ENCODE measurements around the gene DENND1B.

The DENND1B gene

DNA sequence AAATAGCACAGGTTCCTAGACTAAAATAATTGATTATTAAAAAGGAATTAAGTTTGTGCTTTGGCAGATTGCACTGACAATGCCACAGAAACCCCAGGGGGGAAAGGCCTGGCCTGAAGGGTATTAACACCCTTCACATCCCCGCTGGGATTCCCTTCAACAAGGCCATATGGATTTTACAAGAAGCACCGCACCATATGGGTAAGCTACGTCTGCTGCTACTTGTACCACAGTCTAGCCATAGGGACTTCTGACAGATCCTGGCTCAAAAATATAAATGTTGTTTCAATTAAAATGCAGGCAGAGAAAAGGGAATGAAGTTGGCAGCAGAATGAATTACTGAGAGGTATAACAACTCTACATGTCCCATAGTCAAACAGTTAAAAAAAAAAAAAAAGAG, 101.0 kb downstream of the DENND1B start:
- no peak for TF ChIP-seq Cebpa-rat (IDR thresholded peaks at IDR 0.05)
- Histone ChIP-seq H3K9ac (no peak overlapping the region), H3K4me2 (no peak overlapping the region), H3K27me3 (no peaks in the 10 kb centered on the region), H3K9me3 (replicated peaks in 1 of 11) (no peaks in the 10 kb centered on the region), H3K27ac (no peak overlapping the region), H4K20me1 (no peaks in the 10 kb centered on the region; a peak in 1 of 22 replicates), H3K36me3 (no peaks in the 10 kb centered on the region), H3K4me1 (peaks cover 0 to 6% (median 0%) of the 10 kb centered on the region in 10 experiments; a peak in 3 of 20 replicates), H3K4me3 (no peak overlapping the region)

DNA sequence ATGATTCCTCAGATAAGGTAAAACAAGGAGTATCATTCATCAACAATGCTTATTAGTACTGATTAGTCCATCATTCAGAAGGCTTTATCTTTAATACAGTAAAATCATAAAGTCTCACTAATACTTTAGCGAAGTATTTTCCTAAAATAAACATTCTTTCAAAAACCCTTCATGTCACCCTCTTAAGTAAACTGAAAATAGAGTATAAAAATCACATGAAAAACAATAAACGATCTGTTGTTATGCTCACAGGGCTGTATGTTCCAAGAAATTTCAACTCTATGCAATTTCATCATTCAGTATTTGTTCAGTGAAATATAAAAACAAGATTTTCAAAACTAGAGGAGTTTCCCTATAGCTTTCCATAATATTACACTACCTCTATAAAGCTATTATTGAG, 102.0 kb downstream of the DENND1B start:
- Histone ChIP-seq H3K9ac (no peak overlapping the region), H3K4me1 (peaks cover 0 to 6% (median 0%) of the 10 kb centered on the region in 10 experiments; a peak in 3 of 20 replicates), H3K27me3 (no peaks in the 10 kb centered on the region), H3K27ac (no peak overlapping the region), H3K36me3 (no peaks in the 10 kb centered on the region), H3K4me3 (no peak overlapping the region), H3K4me2 (no peak overlapping the region), H3K9me3 (replicated peaks in 1 of 11) (no peaks in the 10 kb centered on the region), H4K20me1 (no peaks in the 10 kb centered on the region; a peak in 1 of 22 replicates)
- no peak for TF ChIP-seq Cebpa-rat (IDR thresholded peaks at IDR 0.05)

DNA sequence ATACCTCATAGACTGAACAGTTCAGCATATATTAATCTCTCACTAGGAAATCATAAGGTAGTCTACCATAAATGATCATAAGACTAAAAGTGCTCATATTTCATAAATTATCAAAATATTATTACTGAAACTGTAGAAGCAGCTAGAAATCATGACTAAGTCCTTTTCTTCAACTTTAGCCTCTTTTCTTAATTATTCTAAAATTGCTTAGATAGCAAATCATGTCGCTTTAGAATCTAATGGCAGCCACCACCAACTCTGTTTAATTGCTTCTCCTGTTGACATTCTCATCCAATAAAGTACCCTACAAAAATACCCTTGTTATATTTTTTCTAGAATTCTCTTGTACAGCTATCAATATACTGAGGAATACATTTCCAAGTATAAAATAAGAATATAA, 102.9 kb downstream of the DENND1B start:
- Histone ChIP-seq H3K4me1 (peaks cover 0 to 6% (median 0%) of the 10 kb centered on the region in 10 experiments; a peak in 3 of 20 replicates), H3K9me3 (replicated peaks in 1 of 11) (no peaks in the 10 kb centered on the region), H3K9ac (no peak overlapping the region), H3K36me3 (no peaks in the 10 kb centered on the region), H3K4me3 (no peak overlapping the region), H3K27me3 (no peaks in the 10 kb centered on the region), H3K4me2 (no peak overlapping the region), H4K20me1 (no peaks in the 10 kb centered on the region; a peak in 1 of 22 replicates), H3K27ac (no peak overlapping the region)
- no peak for TF ChIP-seq Cebpa-rat (IDR thresholded peaks at IDR 0.05)

DNA sequence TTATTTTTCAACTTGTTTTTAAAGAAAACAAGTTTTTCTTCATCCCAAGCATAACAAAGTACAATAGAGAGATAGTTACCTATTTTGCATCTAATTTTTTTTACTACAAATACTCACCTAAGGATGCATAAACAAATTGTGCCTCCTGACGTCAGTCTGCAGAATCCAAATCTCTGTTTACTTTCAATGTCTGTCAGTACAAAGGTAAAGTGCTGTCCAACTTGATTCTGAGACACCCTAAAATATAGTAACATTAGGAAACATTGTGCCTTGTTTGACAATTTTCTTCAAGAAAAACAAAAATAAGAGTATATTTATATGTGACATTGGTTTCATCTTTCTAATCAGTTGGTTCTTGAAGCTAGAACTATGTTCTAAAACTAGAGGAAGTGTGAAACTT, 103.4 kb downstream of the DENND1B start:
- Histone ChIP-seq H3K36me3 (no peaks in the 10 kb centered on the region), H3K9ac (no peak overlapping the region), H3K9me3 (replicated peaks in 1 of 11) (no peaks in the 10 kb centered on the region), H4K20me1 (no peaks in the 10 kb centered on the region; a peak in 1 of 22 replicates), H3K4me2 (no peak overlapping the region), H3K27me3 (no peaks in the 10 kb centered on the region), H3K4me1 (peaks cover 0 to 6% (median 0%) of the 10 kb centered on the region in 10 experiments; a peak in 3 of 20 replicates), H3K27ac (no peak overlapping the region), H3K4me3 (no peak overlapping the region)
- TF ChIP-seq Cebpa-rat (IDR thresholded peaks at IDR 0.05): no peak

DNA sequence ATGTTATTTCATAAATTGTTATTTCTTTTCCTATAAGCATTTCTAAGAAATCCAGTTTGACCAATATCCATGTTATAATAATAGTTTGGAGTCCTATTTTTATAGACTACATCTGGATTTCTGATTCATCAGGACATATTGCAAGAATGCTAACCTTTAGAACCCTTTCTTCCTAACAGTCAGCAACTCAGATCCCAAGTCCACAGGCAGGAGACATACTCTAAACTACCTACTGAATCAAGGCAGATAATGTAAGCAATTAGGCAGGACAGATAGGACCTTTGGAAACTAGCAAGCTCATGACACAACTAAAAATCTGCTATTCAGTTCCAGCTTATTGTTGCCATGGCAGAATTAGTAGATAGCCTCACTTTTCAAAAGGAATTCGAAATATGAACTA, 104.1 kb downstream of the DENND1B start:
- TF ChIP-seq Cebpa-rat (IDR thresholded peaks at IDR 0.05): no peak
- Histone ChIP-seq H3K27me3 (no peaks in the 10 kb centered on the region), H3K36me3 (no peaks in the 10 kb centered on the region), H3K9ac (no peak overlapping the region), H3K4me3 (no peak overlapping the region), H3K27ac (no peak overlapping the region), H4K20me1 (no peaks in the 10 kb centered on the region; a peak in 1 of 22 replicates), H3K9me3 (replicated peaks in 1 of 11) (no peaks in the 10 kb centered on the region), H3K4me1 (peaks cover 0 to 5% (median 0%) of the 10 kb centered on the region in 10 experiments; a peak in 3 of 20 replicates), H3K4me2 (no peak overlapping the region)

DNA sequence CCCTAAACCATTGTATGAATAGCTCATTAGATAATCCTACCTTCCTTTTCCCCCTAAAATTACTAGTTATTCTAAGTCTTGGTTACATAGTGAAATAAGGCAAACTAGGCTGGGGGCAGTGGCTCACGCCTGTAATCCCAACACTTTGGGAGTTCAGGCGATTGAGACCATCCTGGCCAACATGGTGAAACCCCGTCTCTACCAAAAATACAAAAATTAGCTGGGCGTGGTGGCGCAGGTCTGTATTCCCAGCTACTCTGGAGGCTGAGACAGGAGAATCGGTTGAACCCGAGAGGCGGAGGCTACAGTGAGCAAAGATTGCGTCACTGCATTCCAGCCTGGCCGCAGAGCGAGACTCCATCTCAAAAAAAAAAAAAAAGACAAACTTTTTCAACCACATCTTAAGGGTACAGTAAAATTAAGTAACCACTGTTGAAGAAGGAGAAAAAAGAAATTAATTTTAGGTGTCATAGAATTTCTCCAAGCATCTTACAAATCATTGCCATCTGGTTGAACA, 108.5 kb downstream of the DENND1B start:
- no peaks in the 10 kb centered on the region for H3K9me3 ChIP-seq (replicated peaks in 1 of 11)
- H3K27ac ChIP-seq: no peak overlapping the region
- H3K4me3 ChIP-seq: no peak overlapping the region
- no peaks in the 10 kb centered on the region for H3K4me1 ChIP-seq
- no peak overlapping the region for H3K9ac ChIP-seq
- H3K27me3 ChIP-seq: no peaks in the 10 kb centered on the region
- H3K36me3 ChIP-seq: no peaks in the 10 kb centered on the region
- no peak for TF ChIP-seq Cebpa-rat (IDR thresholded peaks at IDR 0.05)
- no peaks in the 10 kb centered on the region for H4K20me1 ChIP-seq
- H3K4me2 ChIP-seq: no peak overlapping the region

DNA sequence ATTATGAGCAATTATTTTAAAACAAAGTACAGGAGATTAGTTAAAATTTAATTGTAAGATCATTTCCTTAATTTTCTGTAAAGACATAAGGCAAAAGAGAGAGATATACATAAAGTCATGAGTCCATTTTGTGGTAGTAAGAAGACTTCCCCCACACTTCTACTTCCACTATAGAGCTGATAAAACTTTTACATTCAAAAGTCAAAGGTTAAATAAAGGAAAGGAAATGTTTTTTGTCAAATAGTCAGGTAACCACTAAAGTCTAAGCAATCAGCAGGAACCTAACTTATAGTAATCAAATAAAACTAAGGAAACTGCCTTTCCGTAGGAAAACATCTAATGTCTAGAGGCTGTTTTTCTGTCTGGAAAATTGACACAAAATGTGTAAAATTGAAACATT, 110.9 kb downstream of the DENND1B start:
- H3K27ac ChIP-seq: no peak overlapping the region
- no peak for TF ChIP-seq Cebpa-rat (IDR thresholded peaks at IDR 0.05)
- no peaks in the 10 kb centered on the region for H4K20me1 ChIP-seq
- no peaks in the 10 kb centered on the region for H3K4me1 ChIP-seq
- H3K27me3 ChIP-seq: no peaks in the 10 kb centered on the region
- H3K4me2 ChIP-seq: no peak overlapping the region
- H3K36me3 ChIP-seq: no peaks in the 10 kb centered on the region
- H3K9me3 ChIP-seq (replicated peaks in 1 of 11): no peaks in the 10 kb centered on the region
- H3K4me3 ChIP-seq: no peak overlapping the region
- H3K9ac ChIP-seq: no peak overlapping the region

DNA sequence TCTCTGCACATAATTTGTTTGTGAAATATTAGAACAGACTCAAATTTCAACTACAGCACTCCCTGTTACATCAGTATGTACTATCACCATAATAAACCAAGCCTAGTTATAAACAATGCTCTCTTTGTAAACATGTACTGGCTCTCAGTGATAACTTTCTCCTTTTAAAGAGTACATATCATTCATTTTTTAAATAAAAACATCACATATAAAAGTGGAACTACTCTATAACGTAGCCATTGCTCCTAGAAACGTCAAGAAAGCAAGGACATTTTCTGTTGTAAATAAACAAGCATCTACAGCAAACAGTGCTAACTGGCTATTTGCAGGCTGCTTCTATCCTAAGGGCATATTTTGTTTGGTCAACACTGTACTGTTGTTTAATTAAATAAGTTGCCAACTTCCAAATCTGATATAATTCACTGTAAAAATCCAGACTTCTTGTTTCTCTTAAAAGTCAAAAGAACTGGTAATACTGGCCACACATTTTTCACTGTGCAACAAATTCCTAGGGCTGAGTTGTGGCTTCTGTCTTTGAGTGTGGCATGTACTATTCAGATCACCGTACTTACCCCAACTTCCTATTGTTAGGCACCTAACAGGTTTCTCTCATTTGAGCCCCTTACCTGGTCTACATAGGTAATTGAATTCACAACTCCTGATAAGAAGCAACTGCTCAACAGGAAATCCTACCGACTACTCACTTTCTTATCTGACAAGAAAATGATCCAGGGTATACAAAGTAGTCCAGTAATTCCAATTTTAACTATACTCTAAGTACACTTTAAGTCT, 111.9 kb downstream of the DENND1B start:
- H3K9ac ChIP-seq: no peak overlapping the region
- H3K36me3 ChIP-seq: no peaks in the 10 kb centered on the region
- no peak overlapping the region for H3K4me2 ChIP-seq
- no peak for TF ChIP-seq Cebpa-rat (IDR thresholded peaks at IDR 0.05)
- H3K4me3 ChIP-seq: no peak overlapping the region
- H3K9me3 ChIP-seq (replicated peaks in 1 of 11): no peaks in the 10 kb centered on the region
- no peak overlapping the region for H3K27ac ChIP-seq
- no peaks in the 10 kb centered on the region for H3K4me1 ChIP-seq
- H3K27me3 ChIP-seq: no peaks in the 10 kb centered on the region
- no peaks in the 10 kb centered on the region for H4K20me1 ChIP-seq

DNA sequence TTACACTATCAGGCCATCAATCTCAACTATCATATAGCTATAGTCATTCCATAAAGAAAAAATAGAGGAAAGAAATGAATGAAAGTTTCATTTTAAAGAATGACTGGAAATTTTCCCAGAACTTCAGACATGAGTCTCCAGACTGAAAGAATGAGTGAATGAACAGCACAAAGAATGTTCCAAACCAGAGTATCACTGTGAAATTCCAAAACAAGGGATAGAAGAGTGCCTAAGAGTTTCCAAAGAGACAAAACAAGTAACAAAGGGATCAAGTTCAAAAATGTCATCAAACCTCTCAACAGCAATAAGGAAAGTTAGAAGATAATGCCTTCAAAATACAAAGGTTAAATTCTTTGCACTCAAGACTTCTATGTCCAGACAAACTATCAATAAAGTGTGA, 114.9 kb downstream of the DENND1B start:
- Histone ChIP-seq H3K4me3 (no peak overlapping the region), H3K36me3 (no peaks in the 10 kb centered on the region), H3K27me3 (no peaks in the 10 kb centered on the region), H3K27ac (no peak overlapping the region), H3K9me3 (replicated peaks in 1 of 11) (no peaks in the 10 kb centered on the region), H3K4me2 (no peak overlapping the region), H4K20me1 (no peaks in the 10 kb centered on the region), H3K4me1 (no peaks in the 10 kb centered on the region), H3K9ac (no peak overlapping the region)
- TF ChIP-seq Cebpa-rat (IDR thresholded peaks at IDR 0.05): no peak

DNA sequence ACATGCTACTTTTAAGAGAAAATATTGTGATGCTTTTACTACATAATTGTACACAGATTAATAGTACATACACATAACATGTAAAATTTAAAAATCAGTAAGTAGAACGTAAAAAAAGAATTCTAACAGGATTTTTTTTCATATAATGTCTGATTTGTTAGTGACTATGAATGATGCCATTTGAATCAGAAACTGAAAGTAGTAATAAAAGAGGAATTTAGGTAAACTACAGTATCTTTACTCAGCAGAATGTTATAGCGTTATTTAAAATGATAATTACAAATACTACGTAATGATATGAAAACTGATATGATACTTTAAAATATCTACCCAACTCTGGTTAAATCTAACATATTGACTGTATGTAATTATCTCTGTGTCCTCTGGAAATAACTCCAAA, 116.1 kb downstream of the DENND1B start:
- Histone ChIP-seq H4K20me1 (no peaks in the 10 kb centered on the region), H3K4me2 (no peak overlapping the region), H3K9ac (no peak overlapping the region), H3K4me3 (no peak overlapping the region), H3K9me3 (replicated peaks in 1 of 11) (no peaks in the 10 kb centered on the region), H3K4me1 (no peaks in the 10 kb centered on the region), H3K27me3 (no peaks in the 10 kb centered on the region), H3K36me3 (no peaks in the 10 kb centered on the region), H3K27ac (no peak overlapping the region)
- no peak for TF ChIP-seq Cebpa-rat (IDR thresholded peaks at IDR 0.05)
